Amniotic stem cell (primary cell): ENCODE results near the gene ALCAM.
"Not testable (repeated sequence)": the region's sequence is repeated elsewhere in the genome, so short reads cannot be mapped to it uniquely, and the experiment has no call there.

ENCODE experiments used
- DNase-seq: peaks from one replicate; lab custom pipeline; 2025; lab: John Stamatoyannopoulos, UW

ALCAM gene

DNA sequence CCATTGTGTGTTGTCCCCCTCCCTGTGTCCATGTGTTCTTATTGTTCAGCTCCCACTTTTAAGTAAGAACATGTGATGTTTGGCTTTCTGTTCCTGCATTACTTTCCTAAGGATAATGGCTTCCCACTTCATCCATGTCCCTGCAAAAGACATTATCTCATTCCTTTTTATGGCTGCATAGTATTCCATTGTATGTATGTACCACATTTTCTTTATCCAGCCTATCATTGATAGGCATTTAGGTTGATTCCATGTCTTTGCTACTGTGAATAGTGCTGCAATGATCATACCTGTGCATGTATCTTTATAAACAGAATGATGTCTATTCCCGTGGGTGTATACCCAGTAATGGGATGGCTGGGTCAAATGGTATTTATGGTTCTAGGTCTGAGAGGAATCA is 23.1 kb downstream of the ALCAM start:
- not testable (repeated sequence) for DNase-seq

DNA sequence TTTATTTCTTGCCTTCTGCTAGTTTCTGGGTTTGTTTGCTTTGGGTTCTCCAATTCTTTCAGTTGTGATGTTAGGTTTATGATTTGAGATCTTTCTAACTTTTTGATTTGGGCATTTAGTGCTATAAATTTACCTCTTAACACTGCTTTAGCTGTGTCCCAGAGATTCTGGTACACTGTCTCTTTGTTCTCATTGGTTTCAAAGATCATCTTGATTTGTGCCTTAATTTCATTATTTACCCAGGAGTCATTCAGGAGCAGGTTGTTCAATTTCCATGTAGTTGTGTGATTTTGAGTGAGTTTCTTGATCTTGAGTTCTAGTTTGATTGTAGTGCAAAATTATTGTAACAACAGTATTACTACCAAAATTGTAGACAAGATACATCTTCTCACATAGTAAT is 25.9 kb downstream of the ALCAM start:
- DNase-seq: not testable (repeated sequence)

GRCh38 chr3:105394177-105394576 is 27.5 kb downstream of the ALCAM start:
- DNase-seq: no peak

DNA sequence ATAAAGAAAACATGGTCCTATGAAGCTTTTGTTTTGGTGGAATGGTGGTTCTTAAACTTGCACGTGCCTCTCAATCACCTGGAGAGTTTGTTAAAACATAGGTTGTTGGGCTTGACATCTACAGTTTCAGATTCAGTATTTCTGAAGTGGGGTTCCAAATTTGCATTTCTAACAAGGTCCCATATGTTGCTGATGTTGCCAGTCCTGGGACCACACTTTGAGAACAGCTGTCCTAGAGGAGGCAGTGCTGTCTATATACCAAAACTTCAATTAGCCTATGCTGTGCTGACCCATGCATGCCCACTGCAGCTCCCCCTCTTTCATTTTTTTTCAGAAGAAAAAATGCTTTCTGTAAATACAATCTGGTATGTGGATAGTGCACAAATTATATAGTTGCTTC is 31.3 kb downstream of the ALCAM start:
- DNase-seq: no peak

DNA sequence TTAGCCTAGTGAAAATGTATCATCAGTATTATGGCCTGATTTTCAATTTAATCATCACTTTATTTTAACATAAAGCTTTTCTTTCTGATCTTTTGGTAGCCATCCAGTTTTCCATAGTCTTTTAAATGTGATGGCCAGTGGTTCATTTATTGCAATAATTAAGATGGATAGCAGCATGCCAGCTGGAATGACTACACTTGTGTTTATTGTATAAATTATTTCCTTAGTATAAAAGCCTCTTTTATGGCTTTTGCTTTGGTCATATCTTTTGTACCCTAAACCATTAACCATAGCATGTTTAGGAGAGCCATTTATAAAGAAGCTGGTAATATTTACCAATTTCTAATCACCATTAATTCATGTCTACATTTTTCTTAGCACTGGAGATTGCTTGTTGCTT is 31.7 kb downstream of the ALCAM start:
- DNase-seq: no peak

DNA sequence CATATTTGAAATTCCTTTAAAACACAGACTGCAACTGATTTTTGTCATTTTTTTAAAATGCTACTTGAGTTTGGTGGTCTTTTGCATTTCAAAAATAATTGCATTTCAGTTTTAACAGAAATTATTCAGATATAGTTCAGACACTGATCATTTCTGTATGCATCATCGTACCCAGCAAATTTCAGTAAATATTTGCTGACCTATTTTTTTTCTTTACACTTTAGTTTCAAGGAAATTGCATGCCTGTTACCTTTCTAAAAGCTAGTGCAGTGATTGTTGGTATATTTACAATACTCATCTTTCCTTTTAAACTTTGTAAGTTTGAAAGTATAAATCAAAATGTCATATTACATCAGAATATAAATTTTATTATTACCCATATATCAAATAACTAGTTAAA is 32.4 kb downstream of the ALCAM start:
- no peak for DNase-seq

DNA sequence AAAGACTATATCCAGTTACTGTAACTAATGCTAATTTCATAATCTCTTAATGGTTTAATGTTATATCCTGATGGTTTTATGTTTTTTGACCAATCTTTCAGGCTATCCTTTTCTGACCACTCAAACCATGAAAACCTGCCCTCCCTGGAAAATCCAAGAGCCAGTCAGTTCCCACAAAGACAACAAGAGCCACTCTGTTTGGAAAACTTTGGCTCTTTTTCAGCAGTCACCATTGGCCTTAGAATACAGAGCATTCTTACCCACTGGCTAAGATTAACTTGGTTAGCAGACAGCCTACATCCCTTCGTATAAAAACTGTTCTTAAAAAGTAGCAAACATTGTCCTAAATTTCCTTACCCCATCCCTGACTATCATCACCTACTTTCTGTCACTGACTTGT is 32.9 kb downstream of the ALCAM start:
- DNase-seq: no peak

GRCh38 chr3:105401254-105401653 is 34.5 kb downstream of the ALCAM start:
- no peak for DNase-seq

DNA sequence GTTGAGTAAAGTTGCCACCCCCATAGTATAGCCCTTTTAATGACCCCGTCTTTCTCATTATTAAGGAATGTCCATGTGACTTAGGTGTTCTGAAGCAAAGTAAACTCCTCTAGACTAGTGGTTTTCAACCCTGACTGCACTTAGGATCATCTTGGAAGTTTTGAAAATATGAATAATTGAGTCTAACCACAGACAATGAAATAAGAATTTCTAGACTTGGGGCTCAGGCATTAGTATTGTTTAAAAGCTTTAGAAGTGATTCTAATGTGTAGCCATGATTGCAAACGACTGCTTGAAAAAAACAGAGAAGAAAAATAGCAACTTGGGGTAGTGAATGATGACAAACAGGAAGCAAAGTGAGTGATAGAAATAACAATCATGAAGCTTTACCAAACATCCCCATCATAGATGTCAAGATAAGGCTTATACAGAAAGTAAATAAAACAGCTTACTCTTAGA is 35.0 kb downstream of the ALCAM start:
- no peak for DNase-seq

DNA sequence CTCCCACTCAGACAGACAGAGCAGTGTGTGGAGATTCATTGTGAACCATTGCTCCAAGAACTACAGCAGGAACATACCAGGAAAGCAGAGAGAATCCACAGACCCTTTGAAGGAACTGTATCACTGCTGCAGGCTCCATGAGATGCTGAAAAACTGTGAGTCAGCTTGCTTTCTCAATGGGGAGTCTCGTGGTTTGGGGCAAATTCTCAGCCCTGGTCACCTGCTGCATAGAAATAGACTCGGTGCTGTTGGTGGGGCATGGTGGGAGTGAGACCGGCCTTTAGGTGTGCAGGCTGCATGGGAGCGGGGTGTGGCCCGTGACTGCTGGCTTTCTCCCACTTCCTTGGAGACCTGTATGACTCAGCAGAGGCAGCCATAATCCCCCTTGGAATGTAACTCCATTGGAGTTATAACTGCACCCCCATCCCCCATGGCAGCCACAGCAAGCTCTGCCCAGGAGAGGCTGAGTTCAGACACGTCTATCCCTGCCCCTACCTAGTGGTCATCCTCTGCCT is 35.6 kb downstream of the ALCAM start:
- no peak for DNase-seq

DNA sequence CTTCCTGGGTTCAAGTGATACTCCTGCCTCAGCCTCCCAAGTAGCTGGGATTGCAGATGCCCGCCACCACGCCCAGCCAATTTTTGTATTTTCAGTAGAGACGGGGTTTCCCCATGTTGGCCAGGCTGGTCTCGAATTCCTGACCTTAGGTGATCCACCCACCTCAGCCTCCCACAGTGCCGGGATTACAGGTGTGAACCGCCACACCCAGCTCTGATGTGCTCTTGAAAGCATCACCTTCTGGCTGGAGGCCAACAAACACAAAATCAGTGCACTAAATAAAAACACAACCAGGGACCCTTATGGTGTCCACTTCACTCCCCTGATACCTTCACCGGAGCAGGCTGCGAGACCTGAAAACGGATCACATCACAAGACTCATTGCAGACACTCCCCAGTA is 36.3 kb downstream of the ALCAM start:
- DNase-seq: not testable (repeated sequence)

DNA sequence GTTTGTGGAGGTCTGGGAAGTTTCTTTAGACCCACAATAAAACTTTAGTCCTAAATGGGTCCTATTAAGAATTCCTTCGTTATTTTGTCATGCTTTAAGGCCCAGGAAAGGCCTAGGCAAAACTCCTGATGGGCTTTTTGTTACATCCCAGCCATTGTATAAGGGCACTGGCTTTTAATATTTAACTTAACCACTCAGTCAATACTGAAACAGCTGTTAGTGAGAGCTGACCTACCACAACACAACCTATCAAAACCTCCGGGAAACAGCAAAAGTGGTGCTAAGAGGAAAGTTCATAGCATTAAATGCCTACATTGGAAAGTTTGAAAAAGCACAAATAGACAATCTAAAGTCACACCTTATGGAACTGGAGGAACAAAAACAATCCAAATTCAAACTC is 39.6 kb downstream of the ALCAM start:
- no peak for DNase-seq

- DNase-seq: no peak
These were observed 42.7 kb downstream of the ALCAM start for GRCh38 chr3:105409364-105409763.

DNA sequence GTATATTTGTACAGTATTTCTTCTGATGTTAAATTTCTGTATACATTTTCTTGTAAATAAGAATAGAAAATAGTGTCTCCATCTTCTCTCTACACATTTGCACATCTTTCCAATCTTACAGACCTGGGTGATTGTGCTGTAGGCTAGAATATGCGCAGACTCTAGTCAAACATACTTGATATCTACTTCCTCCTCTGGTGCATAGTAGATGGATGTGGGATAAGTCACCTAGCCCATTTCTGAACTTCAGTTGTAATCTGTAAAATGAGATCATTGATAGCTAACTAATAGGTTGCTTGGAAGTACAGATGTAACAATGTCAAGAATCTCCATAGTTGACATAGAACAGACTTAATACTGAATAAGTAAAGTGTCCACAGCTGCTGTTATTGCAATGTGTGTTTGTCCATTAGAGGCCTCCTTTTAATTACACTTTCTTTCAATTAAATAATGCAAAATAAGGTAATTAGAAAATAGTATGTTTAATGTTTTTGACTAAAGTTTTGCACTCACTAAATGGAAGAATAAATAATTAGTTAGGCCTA is 46.7 kb downstream of the ALCAM start:
- DNase-seq: no peak

GRCh38 chr3:105414841-105415240 is 48.1 kb downstream of the ALCAM start:
- no peak for DNase-seq

- DNase-seq: no peak
These were observed 49.2 kb downstream of the ALCAM start for GRCh38 chr3:105415951-105416350.

DNA sequence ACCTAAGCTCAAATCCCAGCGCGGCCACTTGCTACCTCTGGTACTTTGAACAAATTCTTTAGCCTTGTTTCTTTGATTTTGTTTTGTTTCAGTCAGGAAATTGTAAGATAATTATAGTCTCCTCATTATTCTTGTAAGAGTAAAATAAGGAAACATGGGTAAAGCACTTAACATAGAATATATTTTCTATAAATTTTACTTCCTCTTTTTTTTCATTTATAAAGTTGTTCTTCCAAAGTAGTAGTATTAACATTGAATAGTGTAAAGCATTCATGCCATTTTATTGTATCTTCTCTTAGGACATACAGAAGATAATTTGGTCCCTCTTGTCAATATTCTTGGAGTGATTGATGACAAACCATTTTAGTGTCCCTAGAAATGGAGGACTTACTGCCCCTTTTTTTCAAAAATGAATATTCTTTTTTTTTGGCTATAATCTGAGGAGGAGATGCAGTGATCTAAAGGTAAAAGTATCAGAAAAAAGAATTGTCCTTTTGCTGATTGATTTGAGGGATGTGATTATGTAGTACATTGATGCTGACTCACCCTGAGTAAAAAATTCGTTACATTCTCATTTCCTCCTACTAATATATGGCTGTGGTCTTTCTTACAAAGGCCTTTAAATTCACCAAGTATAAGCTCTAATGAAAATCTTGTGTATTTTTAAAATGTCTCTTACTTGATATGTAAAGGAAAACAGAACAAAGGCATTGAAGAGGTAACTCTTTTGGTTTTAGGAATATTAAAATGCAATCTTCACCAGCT is 51.0 kb downstream of the ALCAM start:
- DNase-seq: no peak

GRCh38 chr3:105422645-105423044 is 55.9 kb downstream of the ALCAM start:
- no peak for DNase-seq

GRCh38 chr3:105423397-105423796 is 56.7 kb downstream of the ALCAM start:
- DNase-seq: no peak

GRCh38 chr3:105424412-105425152 is 57.9 kb downstream of the ALCAM start:
- no peak for DNase-seq

GRCh38 chr3:105425153-105425502 is 58.4 kb downstream of the ALCAM start:
- DNase-seq: no peak

- no peak for DNase-seq
These were observed 60.6 kb downstream of the ALCAM start for GRCh38 chr3:105427332-105427731.
